Vagina (tissue), 2 donors: ENCODE data around the gene SUSD6. TPM values are rescaled to one million over a fixed set of nuclear protein-coding genes. Genes with fewer than 3 reads are reported as not detected.

Source experiments
- DNase-seq, 2 donors: peaks; one replicate each; pipeline ENCODE4 v3.0.0-alpha.2; 2017; ENCODE audit errors: extremely low spot score in 2 of 2
- H3K27ac ChIP-seq: fragments of 200-600 bp; sonication (generic); one replicate; pipeline ENCODE4 v1.5.1; 2019
- H3K27me3 ChIP-seq: fragments of 200-600 bp; sonication (generic); one replicate; pipeline ENCODE4 v1.5.1; 2019
- H3K36me3 ChIP-seq, 2 donors: fragments of 200-600 bp; sonication (generic); one replicate each; pipeline ENCODE4 v1.5.1; 2017 to 2019
- H3K4me1 ChIP-seq: fragments of 200-600 bp; sonication (generic); one replicate; pipeline ENCODE4 v1.5.1; 2019
- H3K4me3 ChIP-seq, 2 donors: fragments of 200-600 bp; sonication (generic); 1 replicate in 1 of 2; 2 replicates in 1 of 2; pipeline ENCODE4 v1.5.1; 2016 to 2019
- H3K9me3 ChIP-seq: fragments of 200-600 bp; sonication (generic); one replicate; pipeline ENCODE4 v1.5.1; 2019
- POLR2A ChIP-seq, 2 donors: fragments of 450-650 bp; IDR thresholded peaks; one replicate each; pipeline ENCODE4 v1.6.1; 2017; ENCODE audit warnings: antibody characterized with exemption in 2 of 2, mild to moderate bottlenecking in 2 of 2, moderate library complexity in 2 of 2
- POLR2AphosphoS5 ChIP-seq, 2 donors: sonication (generic); formaldehyde crosslinking; IDR thresholded peaks; one replicate each; pipeline ENCODE4 v1.9.0; 2017; ENCODE audit warnings: antibody characterized with exemption in 2 of 2, mild to moderate bottlenecking in 2 of 2, low read depth in 1 of 2; ENCODE audit not compliant: insufficient read depth in 1 of 2
- intact Hi-C: fragments of 100-400 bp; cut with DNase I; formaldehyde crosslinking; loops from one replicate; pipeline ENCODE4 v1.15.1; 2023
- total RNA-seq: library from RNA; depleted of rRNA; stranded (reverse); fragments of >200 nt; gene quantifications from one replicate; pipeline ENCODE4 v1.2.3, GENCODE V29; 2016
- TF ChIP-seq, protein P1 (sequence below), 3 experiments: fragments of 450-650 bp in 2 of 3; fragments of 200-600 bp in 1 of 3; sonication (generic) in 1 of 3; IDR thresholded peaks; one replicate each; pipeline ENCODE4 v1.5.1; 2017 to 2019; ENCODE audit warnings: antibody characterized with exemption in 3 of 3, mild to moderate bottlenecking in 2 of 3, moderate library complexity in 2 of 3

The SUSD6 gene
- total RNA-seq, 1 donor from 2014 or later, result 36.6 TPM

DNA sequence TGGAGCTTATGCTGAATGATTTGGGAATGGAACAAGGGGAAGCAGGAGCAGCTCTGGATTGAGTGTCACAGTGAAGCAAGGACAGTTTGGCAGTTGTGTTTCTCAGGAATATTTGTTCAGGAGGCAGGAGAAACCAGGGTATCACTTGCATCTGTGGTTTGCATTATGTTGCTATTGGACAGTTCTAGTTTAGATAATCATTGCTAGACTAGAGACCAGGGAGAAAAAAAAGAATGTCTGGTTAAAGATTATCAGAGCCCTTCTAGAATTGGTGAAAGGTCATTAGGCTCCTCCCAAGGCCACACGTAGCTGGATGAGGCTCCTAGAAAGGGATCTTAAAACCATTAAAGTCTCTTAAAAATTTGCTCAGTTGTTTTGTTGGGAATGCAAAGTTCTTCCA is 138.6 kb downstream of the SUSD6 start:
- Histone ChIP-seq H3K4me3 (no peak overlapping the region), H3K27ac (no peak overlapping the region), H3K4me1 (no peaks in the 10 kb centered on the region), H3K9me3 (no peaks in the 10 kb centered on the region), H3K27me3 (no peaks in the 10 kb centered on the region), H3K36me3 (no peaks in the 10 kb centered on the region)
- intact Hi-C loops, result no loop called here
- TF ChIP-seq POLR2A (IDR thresholded peaks at IDR 0.05), result no peak
- TF ChIP-seq, protein P1, sequence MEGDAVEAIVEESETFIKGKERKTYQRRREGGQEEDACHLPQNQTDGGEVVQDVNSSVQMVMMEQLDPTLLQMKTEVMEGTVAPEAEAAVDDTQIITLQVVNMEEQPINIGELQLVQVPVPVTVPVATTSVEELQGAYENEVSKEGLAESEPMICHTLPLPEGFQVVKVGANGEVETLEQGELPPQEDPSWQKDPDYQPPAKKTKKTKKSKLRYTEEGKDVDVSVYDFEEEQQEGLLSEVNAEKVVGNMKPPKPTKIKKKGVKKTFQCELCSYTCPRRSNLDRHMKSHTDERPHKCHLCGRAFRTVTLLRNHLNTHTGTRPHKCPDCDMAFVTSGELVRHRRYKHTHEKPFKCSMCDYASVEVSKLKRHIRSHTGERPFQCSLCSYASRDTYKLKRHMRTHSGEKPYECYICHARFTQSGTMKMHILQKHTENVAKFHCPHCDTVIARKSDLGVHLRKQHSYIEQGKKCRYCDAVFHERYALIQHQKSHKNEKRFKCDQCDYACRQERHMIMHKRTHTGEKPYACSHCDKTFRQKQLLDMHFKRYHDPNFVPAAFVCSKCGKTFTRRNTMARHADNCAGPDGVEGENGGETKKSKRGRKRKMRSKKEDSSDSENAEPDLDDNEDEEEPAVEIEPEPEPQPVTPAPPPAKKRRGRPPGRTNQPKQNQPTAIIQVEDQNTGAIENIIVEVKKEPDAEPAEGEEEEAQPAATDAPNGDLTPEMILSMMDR (IDR thresholded peaks at IDR 0.05), result no peak
- no peak for TF ChIP-seq POLR2AphosphoS5 (IDR thresholded peaks at IDR 0.05; ENCODE audit: insufficient read depth in 1 of 2, low read depth in 1 of 2)
- no peak for DNase-seq

DNA sequence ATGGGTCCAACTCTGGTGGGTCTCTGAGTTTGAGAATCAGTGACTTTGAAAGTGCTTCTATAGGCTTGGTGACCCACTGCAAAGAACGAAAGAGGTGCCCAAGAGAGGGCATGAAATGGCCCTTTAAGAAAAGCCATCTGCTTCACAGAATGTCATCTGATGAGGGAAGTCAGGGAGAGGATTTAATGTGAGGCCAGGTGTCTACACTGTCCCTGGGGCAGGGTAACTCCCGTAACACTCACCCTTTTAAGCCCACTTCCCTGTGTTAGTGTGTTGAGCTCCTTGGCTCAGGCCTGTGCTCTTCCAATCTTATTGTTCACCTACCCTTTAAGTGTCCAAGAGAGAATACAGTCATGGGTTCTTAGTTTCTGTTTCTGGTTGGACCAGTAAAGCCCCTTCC is 139.1 kb downstream of the SUSD6 start:
- Histone ChIP-seq H3K27me3 (no peaks in the 10 kb centered on the region), H3K36me3 (no peaks in the 10 kb centered on the region), H3K4me3 (no peak overlapping the region), H3K27ac (no peak overlapping the region), H3K4me1 (no peaks in the 10 kb centered on the region), H3K9me3 (no peaks in the 10 kb centered on the region)
- intact Hi-C loops, result no loop called here
- TF ChIP-seq POLR2AphosphoS5 (IDR thresholded peaks at IDR 0.05; ENCODE audit: insufficient read depth in 1 of 2, low read depth in 1 of 2), result no peak
- TF ChIP-seq, protein P1 (IDR thresholded peaks at IDR 0.05), result no peak
- TF ChIP-seq POLR2A (IDR thresholded peaks at IDR 0.05), result no peak
- no peak for DNase-seq

DNA sequence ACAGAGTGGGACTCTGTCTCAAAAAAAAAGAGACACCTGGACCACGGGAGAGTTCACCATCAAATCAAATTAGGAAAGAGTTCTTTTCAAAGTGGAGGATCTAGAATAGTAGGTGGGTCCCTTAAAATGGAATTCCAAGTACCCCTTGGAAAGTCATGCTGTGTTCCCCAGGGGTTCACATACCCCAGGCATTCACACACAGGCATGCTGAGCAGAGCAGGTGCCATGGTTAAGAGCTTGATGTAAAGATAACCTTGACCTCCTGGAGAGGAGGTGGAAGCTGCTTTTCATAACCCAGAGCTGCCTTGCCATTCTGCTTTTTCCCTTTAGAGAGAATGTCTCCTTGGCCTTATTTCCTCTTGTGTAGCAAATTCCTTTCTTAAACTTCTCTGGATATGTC is 141.4 kb downstream of the SUSD6 start:
- Histone ChIP-seq H3K36me3 (no peaks in the 10 kb centered on the region), H3K4me3 (no peak overlapping the region), H3K4me1 (no peaks in the 10 kb centered on the region), H3K27me3 (no peaks in the 10 kb centered on the region), H3K27ac (no peak overlapping the region), H3K9me3 (no peaks in the 10 kb centered on the region)
- intact Hi-C loops, result no loop called here
- no peak for TF ChIP-seq POLR2AphosphoS5 (IDR thresholded peaks at IDR 0.05; ENCODE audit: insufficient read depth in 1 of 2, low read depth in 1 of 2)
- no peak for TF ChIP-seq POLR2A (IDR thresholded peaks at IDR 0.05)
- TF ChIP-seq, protein P1 (IDR thresholded peaks at IDR 0.05), result no peak
- no peak for DNase-seq

DNA sequence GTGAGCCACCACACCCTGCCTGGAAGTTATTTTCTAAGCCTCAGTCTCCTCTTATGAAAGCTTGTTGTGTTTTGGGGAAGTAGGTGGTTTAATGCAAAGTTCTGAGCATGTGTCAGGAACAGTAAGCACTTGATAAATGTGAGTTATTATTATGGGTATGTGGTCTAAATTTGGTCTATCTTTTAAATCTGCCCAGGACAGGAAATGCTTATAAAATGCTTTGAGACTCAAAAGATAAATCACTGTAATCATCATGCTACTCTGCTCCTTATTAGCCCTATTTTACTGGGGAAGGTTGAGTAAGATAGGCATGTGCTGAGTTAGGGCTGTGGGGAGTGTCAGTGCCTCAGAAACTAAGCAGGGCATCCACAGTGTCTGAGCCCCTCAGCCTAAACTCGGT is 142.5 kb downstream of the SUSD6 start:
- H3K9me3 ChIP-seq, result no peaks in the 10 kb centered on the region
- DNase-seq, result no peak
- intact Hi-C loops, result no loop called here
- H3K4me3 ChIP-seq, result no peak overlapping the region
- TF ChIP-seq, protein P1 (IDR thresholded peaks at IDR 0.05), result no peak
- TF ChIP-seq POLR2A (IDR thresholded peaks at IDR 0.05) (no peak), POLR2AphosphoS5 (IDR thresholded peaks at IDR 0.05; ENCODE audit: insufficient read depth in 1 of 2, low read depth in 1 of 2) (no peak)
- no peaks in the 10 kb centered on the region for H3K4me1 ChIP-seq
- no peaks in the 10 kb centered on the region for H3K36me3 ChIP-seq
- H3K27ac ChIP-seq, result no peak overlapping the region
- H3K27me3 ChIP-seq, result no peaks in the 10 kb centered on the region

DNA sequence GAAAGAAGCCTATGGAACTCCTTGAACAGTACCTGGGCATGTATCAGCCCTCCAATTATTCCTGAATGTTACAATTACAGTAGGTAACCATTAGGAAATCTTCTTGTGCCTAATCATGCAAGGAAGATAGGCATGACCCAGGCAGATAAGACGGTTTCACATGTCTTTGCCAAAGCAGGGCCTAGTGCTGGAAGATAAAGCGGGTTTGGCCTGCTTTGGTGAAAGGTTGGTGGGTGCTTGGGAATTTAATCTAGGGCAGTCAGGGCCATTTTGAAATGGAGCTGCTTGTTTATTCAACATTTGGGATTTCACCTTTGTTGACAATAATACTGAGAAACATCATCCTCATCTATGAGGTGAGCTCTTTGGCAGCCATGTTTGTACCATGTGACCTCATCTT is 143.1 kb downstream of the SUSD6 start:
- TF ChIP-seq, protein P1 (IDR thresholded peaks at IDR 0.05), result no peak
- TF ChIP-seq POLR2AphosphoS5 (IDR thresholded peaks at IDR 0.05; ENCODE audit: insufficient read depth in 1 of 2, low read depth in 1 of 2), result no peak
- TF ChIP-seq POLR2A (IDR thresholded peaks at IDR 0.05), result no peak
- intact Hi-C loops, result no loop called here

More for the DNA sequence above, 143.1 kb downstream of the SUSD6 start:
- no peak overlapping the region for H3K4me3 ChIP-seq
- no peaks in the 10 kb centered on the region for H3K27me3 ChIP-seq
- H3K27ac ChIP-seq, result no peak overlapping the region
- no peaks in the 10 kb centered on the region for H3K36me3 ChIP-seq
- no peaks in the 10 kb centered on the region for H3K9me3 ChIP-seq
- no peaks in the 10 kb centered on the region for H3K4me1 ChIP-seq
- no peak for DNase-seq
